OCI-LY1 (cell line): Measurements from ENCODE around the gene LAPTM5.

Experiments used
- H2AFZ ChIP-seq: fragments of 200-600 bp; sonication (generic), shearing (Covaris generic); 2 replicates; pipeline ENCODE4 v1.6.0; 2014; ENCODE audit warnings: antibody characterized with exemption, mild to moderate bottlenecking, low read length
- H3F3A ChIP-seq: fragments of 200-600 bp; sonication (generic), shearing (Covaris generic); 2 replicates; pipeline ENCODE4 v1.6.0; 2014; ENCODE audit warnings: mild to moderate bottlenecking, antibody characterized with exemption, low read length, moderate library complexity; ENCODE audit not compliant: insufficient read depth
- H3K27ac ChIP-seq: fragments of 200-600 bp; sonication (generic); 2 replicates; pipeline ENCODE4 v1.5.1; 2014; ENCODE audit warnings: low read length, mixed run types, mild to moderate bottlenecking, low read depth; ENCODE audit not compliant: poor library complexity, severe bottlenecking
- H3K27me3 ChIP-seq: fragments of 200-600 bp; sonication (generic); 2 replicates; pipeline ENCODE4 v1.6.0; 2014; ENCODE audit warnings: antibody characterized with exemption, mild to moderate bottlenecking, low read length, moderate library complexity; ENCODE audit not compliant: insufficient read depth
- H3K36me3 ChIP-seq: fragments of 200-600 bp; sonication (generic); 2 replicates; pipeline ENCODE4 v1.6.1; 2014; ENCODE audit warnings: mild to moderate bottlenecking, antibody characterized with exemption, low read length, moderate library complexity, mixed read lengths; ENCODE audit not compliant: insufficient read depth
- H3K4me1 ChIP-seq: fragments of 200-600 bp; sonication (generic); 2 replicates; pipeline ENCODE4 v1.5.1; 2014; ENCODE audit warnings: mild to moderate bottlenecking, low read length, moderate library complexity; ENCODE audit not compliant: insufficient read depth, severe bottlenecking
- H3K4me2 ChIP-seq: fragments of 200-600 bp; sonication (generic), shearing (Covaris generic); 2 replicates; pipeline ENCODE4 v1.6.1; 2014; ENCODE audit warnings: low read length
- H3K4me3 ChIP-seq: fragments of 200-600 bp; sonication (generic); 2 replicates; pipeline ENCODE4 v1.5.1; 2014; ENCODE audit warnings: low read length, low read depth, mild to moderate bottlenecking, mixed read lengths; ENCODE audit not compliant: poor library complexity, severe bottlenecking
- H3K79me2 ChIP-seq: fragments of 200-600 bp; shearing (Covaris generic); 2 replicates; pipeline ENCODE4 v1.6.1; 2016; ENCODE audit warnings: mixed run types, low read length, mixed read lengths; ENCODE audit not compliant: insufficient read depth
- H3K9ac ChIP-seq: fragments of 200-600 bp; sonication (generic), shearing (Covaris generic); 2 replicates; pipeline ENCODE4 v1.6.1; 2014; ENCODE audit warnings: mild to moderate bottlenecking, low read length, mixed read lengths
- H3K9me2 ChIP-seq: fragments of 200-600 bp; sonication (generic), shearing (Covaris generic); 2 replicates; pipeline ENCODE4 v1.6.1; 2014; ENCODE audit warnings: low read depth, mild to moderate bottlenecking, low read length, mixed read lengths
- H3K9me3 ChIP-seq: fragments of 200-600 bp; shearing (Covaris generic); 2 replicates; pipeline ENCODE4 v1.6.1; 2014; ENCODE audit warnings: low read length, mixed read lengths
- H4K20me1 ChIP-seq: fragments of 200-600 bp; sonication (generic), shearing (Covaris generic); 2 replicates; pipeline ENCODE4 v1.6.0; 2016; ENCODE audit warnings: mild to moderate bottlenecking, low read length; ENCODE audit not compliant: insufficient read depth
- CTCF ChIP-seq: fragments of 200-600 bp; sonication (generic), shearing (Covaris generic); IDR thresholded peaks from 2 replicates; pipeline ENCODE4 v1.5.1; 2017; ENCODE audit warnings: mild to moderate bottlenecking, antibody characterized with exemption, low read length, moderate library complexity, mixed read lengths
- EZH2 ChIP-seq: fragments of 200-600 bp; sonication (generic), shearing (Covaris generic); IDR thresholded peaks from 2 replicates; pipeline ENCODE4 v1.8.0; 2017; ENCODE audit warnings: borderline replicate concordance, mixed run types, mild to moderate bottlenecking, antibody characterized with exemption, low read length, moderate library complexity, mixed read lengths

LAPTM5 gene

GRCh38 chr1:30763651-30764248 is 6.2 kb upstream of the LAPTM5 start:
- H3K9me2 ChIP-seq: no peaks in the 10 kb centered on the region
- H3K79me2 ChIP-seq: no peaks in the 10 kb centered on the region
- H3K27me3 ChIP-seq: peaks cover 5% of the 10 kb centered on the region; the same call in 1 of the 2 replicates
- no peak overlapping the region for H3K4me3 ChIP-seq
- H3K4me2 ChIP-seq: no peak overlapping the region
- TF ChIP-seq EZH2: no peak
- no peak for TF ChIP-seq CTCF
- no peak overlapping the region for H3K9ac ChIP-seq
- H3K4me1 ChIP-seq: peaks cover 37% of the 10 kb centered on the region
- H4K20me1 ChIP-seq: no peaks in the 10 kb centered on the region
- H3F3A ChIP-seq: no peaks in the 10 kb centered on the region; the same call in 1 of the 2 replicates
- H3K27ac ChIP-seq: no peak overlapping the region
- no peaks in the 10 kb centered on the region for H3K36me3 ChIP-seq
- H2AFZ ChIP-seq: no peak overlapping the region
- H3K9me3 ChIP-seq: no peaks in the 10 kb centered on the region

GRCh38 chr1:30762930-30763650 is 5.5 kb upstream of the LAPTM5 start:
- Histone ChIP-seq H3K9ac (no peak overlapping the region), H3F3A (no peaks in the 10 kb centered on the region; the same call in 1 of the 2 replicates), H2AFZ (no peak overlapping the region), H3K79me2 (no peaks in the 10 kb centered on the region), H3K36me3 (no peaks in the 10 kb centered on the region), H4K20me1 (no peaks in the 10 kb centered on the region), H3K9me3 (no peaks in the 10 kb centered on the region), H3K27me3 (peaks cover 5% of the 10 kb centered on the region; the same call in 1 of the 2 replicates), H3K27ac (no peak overlapping the region), H3K4me2 (no peak overlapping the region), H3K4me3 (no peak overlapping the region), H3K4me1 (peaks cover 44% of the 10 kb centered on the region), H3K9me2 (no peaks in the 10 kb centered on the region)
- TF ChIP-seq EZH2: no peak
- no peak for TF ChIP-seq CTCF

GRCh38 chr1:30762152-30762929 is 4.8 kb upstream of the LAPTM5 start:
- Histone ChIP-seq H3K9me2 (no peaks in the 10 kb centered on the region), H3K4me2 (no peak overlapping the region), H3K36me3 (no peaks in the 10 kb centered on the region), H3F3A (no peaks in the 10 kb centered on the region; the same call in 1 of the 2 replicates), H2AFZ (no peak overlapping the region), H3K79me2 (no peaks in the 10 kb centered on the region), H3K9ac (no peak overlapping the region), H4K20me1 (no peaks in the 10 kb centered on the region), H3K27ac (no peak overlapping the region), H3K4me1 (peaks cover 51% of the 10 kb centered on the region), H3K4me3 (no peak overlapping the region), H3K27me3 (peaks cover 5% of the 10 kb centered on the region; the same call in 1 of the 2 replicates), H3K9me3 (no peaks in the 10 kb centered on the region)
- TF ChIP-seq CTCF (no peak), EZH2 (no peak)
